AG10803 (cell line): ENCODE measurements around the gene EPHA10.

Source experiments
- DNase-seq: peaks from one replicate; pipeline ENCODE4 v3.0.0; 2010; ENCODE audit warnings: low read depth
- H3K4me3 ChIP-seq: 2 replicates; pipeline ENCODE4 v1.5.1; 2011; ENCODE audit warnings: mild to moderate bottlenecking, low read length, control low read depth
- CTCF ChIP-seq: conservative IDR thresholded peaks from 2 replicates; pipeline ENCODE4 v1.5.1; 2011; ENCODE audit warnings: mild to moderate bottlenecking, low read length, control low read depth, inconsistent platforms

The EPHA10 gene

GRCh38 chr1:37705399-37705798 is 59.5 kb downstream of the EPHA10 start:
- DNase-seq, result no peak
- peak; percentile 26; the same call in 1 of the 2 replicates for TF ChIP-seq CTCF
- H3K4me3 ChIP-seq, result no peak overlapping the region; the same call in 1 of the 2 replicates

- no peak overlapping the region for H3K4me3 ChIP-seq
- DNase-seq, result peak; percentile 95
- TF ChIP-seq CTCF, result no peak
Measured at GRCh38 chr1:37704966-37705365, 60.0 kb downstream of the EPHA10 start.

- no peak for TF ChIP-seq CTCF
- no peak for DNase-seq
- no peak overlapping the region for H3K4me3 ChIP-seq
Measured at GRCh38 chr1:37703061-37703460, 61.9 kb downstream of the EPHA10 start.

GRCh38 chr1:37701051-37701450 is 63.9 kb downstream of the EPHA10 start:
- TF ChIP-seq CTCF, result no peak
- H3K4me3 ChIP-seq, result no peak overlapping the region
- no peak for DNase-seq

GRCh38 chr1:37699147-37699546 is 65.8 kb downstream of the EPHA10 start:
- no peak for DNase-seq
- TF ChIP-seq CTCF, result no peak
- H3K4me3 ChIP-seq, result no peak overlapping the region

GRCh38 chr1:37697737-37698136 is 67.2 kb downstream of the EPHA10 start:
- no peak for DNase-seq
- no peak for TF ChIP-seq CTCF
- no peak overlapping the region for H3K4me3 ChIP-seq

- DNase-seq, result no peak
- H3K4me3 ChIP-seq, result no peak overlapping the region
- TF ChIP-seq CTCF, result no peak
Measured at GRCh38 chr1:37697090-37697489, 67.8 kb downstream of the EPHA10 start.
